Measurements from ENCODE around the gene EXOC3L2. TPM values are rescaled to one million over a fixed set of nuclear protein-coding genes. Genes with fewer than 3 reads are reported as not detected.

EXOC3L2 gene
- total RNA-seq, 1 experiment from 2014 or later: 0.61 TPM

- Histone ChIP-seq H3K27me3 (ENCODE audit: insufficient read depth, low read length) (peaks cover 2% of the 10 kb centered on the region; the same call in 1 of the 2 replicates), H3T11ph (ENCODE audit: low read length) (no peak overlapping the region), H4K5ac (ENCODE audit: insufficient read length, low read depth, low read length) (no peak overlapping the region), H3K4me2 (ENCODE audit: insufficient read depth, insufficient read length, low read length) (peak overlapping the region; percentile 71), H2BK120ac (ENCODE audit: low read depth, low read length, poor library complexity, severe bottlenecking) (no peak overlapping the region), H3K18ac (ENCODE audit: insufficient read length, low read depth, low read length) (no peak overlapping the region), H2BK15ac (ENCODE audit: low read depth, low read length) (no peak overlapping the region), H3K27ac (ENCODE audit: insufficient read length, low read depth, low read length) (no peak overlapping the region), H4K91ac (ENCODE audit: insufficient read length, low read depth, low read length) (no peak overlapping the region), H2AK5ac (ENCODE audit: insufficient read length, low read length) (no peak overlapping the region), H3K23ac (ENCODE audit: insufficient read length, low read depth, low read length) (no peak overlapping the region), H4K20me1 (ENCODE audit: control insufficient read depth, insufficient read depth, insufficient read length) (no peaks in the 10 kb centered on the region), H3K56ac (ENCODE audit: insufficient read length, low read depth, low read length) (no peak overlapping the region), H3K4me1 (ENCODE audit: insufficient read depth, low read length) (no peaks in the 10 kb centered on the region), H3K14ac (ENCODE audit: insufficient read depth, low read length) (no peak overlapping the region), H3K79me2 (ENCODE audit: insufficient read depth, low read length) (no peaks in the 10 kb centered on the region), H3K9ac (ENCODE audit: extremely low read depth, insufficient read length, low read length) (no peak overlapping the region), H3K4ac (ENCODE audit: low read depth, low read length) (no peak overlapping the region), H2AFZ (ENCODE audit: low read length) (no peak overlapping the region), H2BK20ac (ENCODE audit: low read depth, low read length, poor library complexity, severe bottlenecking) (no peak overlapping the region), H3K23me2 (ENCODE audit: insufficient read length, low read depth, low read length, poor library complexity, severe bottlenecking) (peaks cover 12% of the 10 kb centered on the region), H2BK12ac (ENCODE audit: insufficient read length, low read depth, low read length) (no peak overlapping the region), H3K9me3 (ENCODE audit: control insufficient read depth, low read depth, low read length) (no peaks in the 10 kb centered on the region), H4K8ac (replicated peaks; ENCODE audit: insufficient read length, low read depth, low read length) (no peak overlapping the region), H2BK5ac (ENCODE audit: insufficient read length, low read length) (no peak overlapping the region), H3K79me1 (ENCODE audit: insufficient read depth, low read depth, low read length, poor library complexity, severe bottlenecking) (peaks cover 7% of the 10 kb centered on the region)
- no peak for TF ChIP-seq CTCF (conservative IDR thresholded peaks at IDR 0.05)
- H3K27ac Mint-ChIP-seq: no peak overlapping the region; a peak in 1 of 7 replicates
- no CpG with 5 or more reads among the region's 14 CpGs for WGBS (ENCODE audit: extremely low coverage, insufficient read length, low lambda C conversion rate)
- peaks cover 16 to 19% of the 10 kb centered on the region in 2 experiments for H3K4me1 Mint-ChIP-seq
- peaks cover 29% of the 10 kb centered on the region for H3K27me3 Mint-ChIP-seq (ENCODE audit: low read depth)
- peaks cover 0 to 7% (median 3%) of the 10 kb centered on the region in 3 experiments; a peak in 3 of 7 replicates for H3K36me3 Mint-ChIP-seq (ENCODE audit: insufficient read depth in 1 of 3, low read depth in 3 of 3)
- H3K4me3 Mint-ChIP-seq: peak overlapping the region; percentile 73 to 87
- no peaks in the 10 kb centered on the region; a peak in 2 of 5 replicates for H3K9me3 Mint-ChIP-seq
- DNase-seq: no peak
Measured at GRCh38 chr19:45250216-45250831, 5.1 kb upstream of the EXOC3L2 start.

Measured in H9 (cell line).